ENCODE measurements around the gene NPRL2. TPM values are rescaled to one million over a fixed set of nuclear protein-coding genes. Genes with fewer than 3 reads are reported as not detected.
"Not testable (repeated sequence)": the region's sequence is repeated elsewhere in the genome, so short reads cannot be mapped to it uniquely, and the experiment has no call there.

Gene NPRL2
- total RNA-seq, 1 experiment from 2014 or later = 24.1 TPM

DNA sequence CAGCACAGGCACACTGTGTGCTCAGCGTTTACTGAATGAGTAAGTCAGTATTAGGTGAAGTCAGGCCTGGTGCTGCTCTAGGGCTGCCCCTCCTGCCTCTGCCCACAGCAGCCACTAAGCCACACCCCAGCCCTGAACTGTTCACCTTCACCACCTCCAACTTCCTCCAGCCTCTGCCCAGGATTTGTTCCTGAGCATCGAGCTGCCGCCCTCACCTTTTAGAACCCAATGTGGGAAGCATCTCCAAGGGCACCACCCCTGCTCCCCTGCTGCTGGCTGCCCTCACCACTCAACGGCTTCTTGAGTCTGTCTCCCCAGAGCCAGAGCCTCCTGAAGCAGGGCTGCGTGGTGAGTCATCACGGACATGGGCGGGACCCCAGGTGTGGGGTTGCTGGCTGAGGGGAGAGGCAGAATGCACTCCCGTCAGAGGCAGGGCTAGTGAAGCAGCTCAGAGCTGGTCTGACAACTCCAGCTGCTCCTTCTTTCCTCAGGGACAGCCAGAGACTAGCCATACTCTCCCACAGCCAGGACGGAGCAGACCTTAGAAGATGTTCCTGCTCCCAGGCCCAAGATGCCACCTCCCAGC, 33.8 kb downstream of the NPRL2 start:
- peaks cover 53% of the 10 kb centered on the region for H3K4me1 ChIP-seq (replicated peaks; ENCODE audit: insufficient read depth)
- BruUV-seq (replicated peaks) = no TSS peak
- H3K36me3 ChIP-seq (ENCODE audit: low read depth) = peaks cover 7% of the 10 kb centered on the region; the same call in 1 of the 2 replicates
- CTCF ChIA-PET = interaction anchor here (0.6 to 1.0 kb wide), 4 partner anchors 12 to 70 kb away, joined by 3 to 4 read pairs (median 3); partner anchors contain the start of genes HYAL1 and SEMA3B
- TF ChIP-seq, protein P1, sequence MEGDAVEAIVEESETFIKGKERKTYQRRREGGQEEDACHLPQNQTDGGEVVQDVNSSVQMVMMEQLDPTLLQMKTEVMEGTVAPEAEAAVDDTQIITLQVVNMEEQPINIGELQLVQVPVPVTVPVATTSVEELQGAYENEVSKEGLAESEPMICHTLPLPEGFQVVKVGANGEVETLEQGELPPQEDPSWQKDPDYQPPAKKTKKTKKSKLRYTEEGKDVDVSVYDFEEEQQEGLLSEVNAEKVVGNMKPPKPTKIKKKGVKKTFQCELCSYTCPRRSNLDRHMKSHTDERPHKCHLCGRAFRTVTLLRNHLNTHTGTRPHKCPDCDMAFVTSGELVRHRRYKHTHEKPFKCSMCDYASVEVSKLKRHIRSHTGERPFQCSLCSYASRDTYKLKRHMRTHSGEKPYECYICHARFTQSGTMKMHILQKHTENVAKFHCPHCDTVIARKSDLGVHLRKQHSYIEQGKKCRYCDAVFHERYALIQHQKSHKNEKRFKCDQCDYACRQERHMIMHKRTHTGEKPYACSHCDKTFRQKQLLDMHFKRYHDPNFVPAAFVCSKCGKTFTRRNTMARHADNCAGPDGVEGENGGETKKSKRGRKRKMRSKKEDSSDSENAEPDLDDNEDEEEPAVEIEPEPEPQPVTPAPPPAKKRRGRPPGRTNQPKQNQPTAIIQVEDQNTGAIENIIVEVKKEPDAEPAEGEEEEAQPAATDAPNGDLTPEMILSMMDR (conservative IDR thresholded peaks at IDR 0.05) = no peak
- no peak for TF ChIP-seq EZH2 (IDR thresholded peaks at IDR 0.05; ENCODE audit: low read depth)
- H3K4me2 ChIP-seq = peak overlapping the region; percentile 91
- H3K9me3 ChIP-seq (ENCODE audit: insufficient read depth, low read depth) = no peaks in the 10 kb centered on the region
- peak; percentile 98 to 99 for DNase-seq
- peak overlapping the region; percentile 85 for H3K27ac ChIP-seq
- peak overlapping the region; percentile 46; the same call in 1 of the 2 replicates for H3K4me3 ChIP-seq
- peaks cover 7% of the 10 kb centered on the region; the same call in 1 of the 2 replicates for H4K20me1 ChIP-seq (ENCODE audit: insufficient read depth)
- POLR2A ChIA-PET (ENCODE audit: unreplicated experiment) = interaction anchor here (0.5 to 1.6 kb wide), 10 partner anchors 14 to 1312 kb away, joined by 3 to 36 read pairs (median 4); partner anchors contain the start of genes HEMK1, HYAL3, IFRD2 and NAA80
- H3K79me2 ChIP-seq (ENCODE audit: low read depth) = peaks cover 32% of the 10 kb centered on the region
- no peak overlapping the region for H2AFZ ChIP-seq
- peaks cover 42% of the 10 kb centered on the region for H3F3A ChIP-seq (ENCODE audit: insufficient read depth, low read depth)
- no peaks in the 10 kb centered on the region for H3K27me3 ChIP-seq (ENCODE audit: insufficient read depth, low read depth)
- no peaks in the 10 kb centered on the region for H3K9me2 ChIP-seq (ENCODE audit: insufficient read depth)
- intact Hi-C loops (cut with micrococcal nuclease; ENCODE audit: unreplicated experiment) = loop anchor here (1.0 to 2.0 kb wide), 2 partner anchors 17 to 48 kb away; partner anchors contain the start of genes HYAL3, NAA80 and SEMA3B

GRCh38 chr3:50314816-50315215, 35.8 kb downstream of the NPRL2 start:
- TF ChIP-seq, protein P1 (conservative IDR thresholded peaks at IDR 0.05) = no peak
- TF ChIP-seq EZH2 (IDR thresholded peaks at IDR 0.05; ENCODE audit: low read depth) = no peak
- Histone ChIP-seq H3K9me2 (ENCODE audit: insufficient read depth) (no peaks in the 10 kb centered on the region), H3K4me3 (no peak overlapping the region), H4K20me1 (ENCODE audit: insufficient read depth) (0 out of 2 replicates have a peak, but pooled peaks cover 3% of the 10 kb centered on the region), H2AFZ (no peak overlapping the region), H3K4me1 (replicated peaks; ENCODE audit: insufficient read depth) (peaks cover 47% of the 10 kb centered on the region), H3K27me3 (ENCODE audit: insufficient read depth, low read depth) (no peaks in the 10 kb centered on the region), H3K36me3 (ENCODE audit: low read depth) (peaks cover 7% of the 10 kb centered on the region; the same call in 1 of the 2 replicates), H3F3A (ENCODE audit: insufficient read depth, low read depth) (peaks cover 42% of the 10 kb centered on the region), H3K4me2 (no peak overlapping the region), H3K9me3 (ENCODE audit: insufficient read depth, low read depth) (no peaks in the 10 kb centered on the region), H3K79me2 (ENCODE audit: low read depth) (peaks cover 22% of the 10 kb centered on the region), H3K27ac (peak overlapping the region; percentile 16; the same call in 1 of the 2 replicates)
- CTCF ChIA-PET = interaction anchor here (0.5 kb wide), 1 partner anchor 32 kb away, joined by 3 read pairs; no protein-coding TSS in a partner anchor
- intact Hi-C loops (cut with micrococcal nuclease; ENCODE audit: unreplicated experiment) = no loop called here
- BruUV-seq (replicated peaks) = no TSS peak
- no peak for DNase-seq
- POLR2A ChIA-PET (ENCODE audit: unreplicated experiment) = no interaction called here

- Histone ChIP-seq H4K20me1 (ENCODE audit: insufficient read depth) (0 out of 2 replicates have a peak, but pooled peaks cover 3% of the 10 kb centered on the region), H3K79me2 (ENCODE audit: low read depth) (peaks cover 17% of the 10 kb centered on the region), H3K4me2 (no peak overlapping the region), H3F3A (ENCODE audit: insufficient read depth, low read depth) (peaks cover 42% of the 10 kb centered on the region), H2AFZ (no peak overlapping the region), H3K9me2 (ENCODE audit: insufficient read depth) (no peaks in the 10 kb centered on the region), H3K27me3 (ENCODE audit: insufficient read depth, low read depth) (no peaks in the 10 kb centered on the region), H3K9me3 (ENCODE audit: insufficient read depth, low read depth) (no peaks in the 10 kb centered on the region), H3K27ac (no peak overlapping the region), H3K36me3 (ENCODE audit: low read depth) (peaks cover 4% of the 10 kb centered on the region; the same call in 1 of the 2 replicates), H3K4me1 (replicated peaks; ENCODE audit: insufficient read depth) (peaks cover 47% of the 10 kb centered on the region), H3K4me3 (no peak overlapping the region)
- intact Hi-C loops (cut with micrococcal nuclease; ENCODE audit: unreplicated experiment) = no loop called here
- no TSS peak for BruUV-seq (replicated peaks)
- ChIA-PET POLR2A (ENCODE audit: unreplicated experiment) (interaction anchor here (0.6 kb wide), 1 partner anchor 10 kb away, joined by 12 read pairs; no protein-coding TSS in a partner anchor), CTCF (interaction anchor here (0.5 to 0.7 kb wide), 2 partner anchors 33 to 35 kb away, joined by 3 to 6 read pairs; no protein-coding TSS in a partner anchor)
- DNase-seq = no peak
- TF ChIP-seq, protein P1 (conservative IDR thresholded peaks at IDR 0.05) = no peak
- no peak for TF ChIP-seq EZH2 (IDR thresholded peaks at IDR 0.05; ENCODE audit: low read depth)
These were observed 36.2 kb downstream of the NPRL2 start for GRCh38 chr3:50314342-50314741.

DNA sequence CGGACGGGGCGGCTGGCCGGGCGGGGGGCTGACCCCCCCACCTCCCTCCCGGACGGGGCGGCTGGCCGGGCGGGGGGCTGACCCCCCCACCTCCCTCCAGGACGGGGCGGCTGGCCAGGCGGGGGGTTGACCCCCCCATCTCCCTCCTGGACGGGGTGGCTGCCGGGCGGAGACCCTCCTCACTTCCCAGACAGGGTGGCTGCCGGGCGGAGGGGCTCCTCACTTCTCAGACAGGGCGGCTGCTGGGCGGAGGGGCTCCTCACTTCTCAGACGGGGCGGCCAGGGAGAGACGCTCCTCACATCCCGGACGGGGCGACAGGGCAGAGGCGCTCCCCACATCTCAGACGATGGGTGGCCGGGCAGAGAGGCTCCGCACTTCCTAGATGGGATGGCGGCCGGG, 38.5 kb downstream of the NPRL2 start:
- H3K27ac ChIP-seq; H3K36me3 ChIP-seq (ENCODE audit: low read depth); intact Hi-C loops (cut with micrococcal nuclease; ENCODE audit: unreplicated experiment); H3K4me2 ChIP-seq; H3K9me2 ChIP-seq (ENCODE audit: insufficient read depth); H3K79me2 ChIP-seq (ENCODE audit: low read depth); H4K20me1 ChIP-seq (ENCODE audit: insufficient read depth); POLR2A ChIA-PET (ENCODE audit: unreplicated experiment); DNase-seq; H3K9me3 ChIP-seq (ENCODE audit: insufficient read depth, low read depth); H3K27me3 ChIP-seq (ENCODE audit: insufficient read depth, low read depth); H3K4me3 ChIP-seq; CTCF ChIA-PET; BruUV-seq (replicated peaks); H2AFZ ChIP-seq: not testable (repeated sequence)
- Histone ChIP-seq H3F3A (ENCODE audit: insufficient read depth, low read depth) (peaks cover 20% of the 10 kb centered on the region), H3K4me1 (replicated peaks; ENCODE audit: insufficient read depth) (peaks cover 24% of the 10 kb centered on the region)

Measured in PC-9 (cell line).